HG03354 (cell line): ENCODE results near the gene FAM50A.

ENCODE experiments used
- ATAC-seq: cut with Tn5 transposase; IDR thresholded peaks from one replicate; pipeline ENCODE4 v1.9.1; 2021; ENCODE audit warnings: mild to moderate bottlenecking; ENCODE audit not compliant: unreplicated experiment, poor library complexity, severe bottlenecking

FAM50A gene

GRCh38 chrX:154478728-154479622 lies 35.0 kb downstream of the FAM50A start, which contains the start of gene LAGE3:
TSS of gene LAGE3 (minus strand) at chrX:154479281. CDS start at chrX:154478915, 366 bp downstream.
- ATAC-seq: peak; percentile 86

- ATAC-seq: no peak
Measured at GRCh38 chrX:154481195-154481594, 37.3 kb downstream of the FAM50A start.

GRCh38 chrX:154481911-154482601 lies 38.1 kb downstream of the FAM50A start:
- ATAC-seq: no peak

GRCh38 chrX:154482786-154483185 lies 38.8 kb downstream of the FAM50A start:
- no peak for ATAC-seq

- no peak for ATAC-seq
Measured at GRCh38 chrX:154483325-154483724, 39.4 kb downstream of the FAM50A start.

DNA sequence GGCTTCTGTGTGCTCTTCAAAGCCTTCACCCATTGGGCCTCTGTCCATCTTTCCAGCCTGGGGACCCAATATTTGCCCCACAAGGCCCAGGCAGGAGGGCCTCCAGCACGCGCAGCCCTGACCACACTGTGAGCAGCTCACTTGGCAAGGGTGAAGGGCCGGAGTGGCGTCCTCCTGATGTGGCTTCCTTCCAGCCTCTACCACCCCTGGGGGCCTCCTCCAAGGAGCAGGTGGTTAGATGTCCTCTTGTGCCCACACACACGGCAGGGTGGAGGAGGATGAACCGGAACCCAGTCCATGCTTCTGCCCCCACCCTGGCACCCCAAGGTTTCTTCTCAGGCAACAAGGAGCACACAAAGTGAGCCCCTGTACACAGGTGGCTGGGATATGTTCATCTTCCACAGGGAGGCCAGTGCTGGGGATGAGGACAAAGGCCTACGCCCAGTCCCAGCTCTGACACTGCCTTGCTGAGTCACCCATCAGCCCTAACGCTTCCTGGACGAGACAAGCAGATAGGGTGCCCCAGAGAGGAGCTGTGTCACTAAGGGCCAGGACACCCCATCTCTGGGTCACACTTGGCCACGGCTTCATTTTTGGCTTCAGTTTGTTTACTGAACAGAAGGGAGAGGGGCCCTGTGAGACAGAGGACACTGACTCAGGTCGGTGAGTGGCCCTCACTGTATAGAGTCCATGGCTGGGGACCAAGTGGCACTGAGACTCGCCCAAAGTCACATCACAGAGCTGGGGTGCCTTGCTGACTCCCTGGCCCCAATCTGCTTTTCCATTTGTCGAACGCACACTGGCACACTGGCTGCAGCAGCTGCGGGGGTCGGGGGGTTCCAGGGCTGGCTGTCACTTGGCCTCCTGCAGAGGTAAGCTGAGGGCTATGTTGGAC lies 40.6 kb downstream of the FAM50A start:
- ATAC-seq: no peak

DNA sequence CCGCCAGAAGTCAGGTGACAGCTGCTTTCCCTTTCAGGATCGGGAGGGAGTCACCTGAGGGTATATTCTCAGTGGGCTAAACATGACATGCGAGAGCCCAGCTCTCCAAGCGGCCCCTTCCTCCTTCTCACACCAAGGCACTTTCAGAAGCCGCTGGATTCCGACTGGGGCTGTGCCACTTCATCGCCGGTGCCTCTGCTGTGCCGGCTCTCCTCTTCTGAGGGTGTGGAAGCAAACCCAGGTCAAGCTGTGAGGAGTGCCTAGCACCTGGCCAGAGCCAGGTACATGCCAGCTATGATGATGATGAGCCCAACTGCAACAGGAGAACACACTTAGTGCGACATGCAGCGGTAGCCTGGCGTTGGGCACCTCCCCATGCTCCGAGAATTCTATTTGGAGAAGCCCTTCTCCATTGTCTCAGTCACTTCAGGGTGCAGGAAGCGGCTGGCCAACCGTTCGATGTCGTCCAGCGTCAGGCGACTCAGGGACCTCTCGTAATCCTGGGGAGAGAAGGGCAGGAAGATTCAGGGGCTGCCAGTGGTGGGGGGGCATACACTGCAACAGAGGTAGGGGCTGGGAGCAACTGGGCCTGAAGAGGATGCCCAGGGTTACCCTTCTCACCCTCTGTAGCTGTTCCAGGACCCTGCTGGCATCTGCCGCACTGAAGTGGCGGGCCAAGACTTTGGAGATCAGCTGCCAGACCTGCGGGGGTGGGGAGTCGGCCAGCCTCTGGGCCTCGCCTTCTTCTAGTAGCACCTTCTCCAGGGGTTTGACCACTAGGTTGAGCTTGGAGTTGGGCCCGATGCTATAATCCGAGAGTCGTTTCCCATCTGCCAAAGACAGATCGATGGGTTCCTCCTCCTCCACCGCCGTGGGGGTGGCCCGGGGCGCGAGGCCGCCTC lies 41.5 kb downstream of the FAM50A start:
- no peak for ATAC-seq

- no peak for ATAC-seq
Measured at GRCh38 chrX:154486052-154486395, 42.1 kb downstream of the FAM50A start.

DNA sequence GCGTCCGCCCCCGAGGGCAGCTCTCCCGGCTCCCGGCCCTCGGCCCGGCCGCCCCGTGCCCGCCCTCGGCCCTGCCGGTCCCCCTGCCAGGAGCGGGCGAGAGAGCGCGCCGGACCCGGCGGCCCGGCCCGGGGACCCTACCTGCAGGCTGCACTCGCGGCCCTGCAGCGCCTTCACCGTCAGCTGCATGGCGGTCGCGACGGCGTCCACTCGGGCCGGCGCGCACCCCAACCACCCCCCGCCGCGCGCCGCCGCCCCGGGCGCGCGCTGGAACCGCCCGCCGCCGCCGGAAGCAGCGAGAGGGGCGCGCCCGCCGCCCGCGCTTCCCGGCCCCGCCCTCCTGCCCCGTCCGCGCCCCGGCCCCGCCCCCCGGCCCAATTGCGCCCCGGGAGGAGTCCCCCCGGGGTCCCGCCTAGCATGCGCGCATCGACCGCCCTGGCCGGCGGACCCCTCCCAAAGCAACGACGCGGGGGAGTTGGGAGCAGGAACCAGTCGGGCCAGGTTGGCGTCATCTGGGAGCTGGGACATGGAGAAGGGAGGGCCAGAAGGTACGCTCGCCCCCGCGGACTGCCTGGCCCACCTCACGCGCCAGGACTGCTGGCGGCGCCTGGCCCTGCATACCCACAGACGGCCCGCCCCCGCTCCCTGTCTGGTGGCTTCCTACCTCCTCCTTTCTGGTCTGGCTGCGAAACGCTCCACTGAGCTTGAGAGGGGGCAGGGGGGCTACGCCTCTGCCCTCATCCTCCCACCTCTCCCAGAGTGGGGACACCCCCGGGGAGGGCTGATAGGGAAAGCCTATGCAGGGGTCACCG lies 42.7 kb downstream of the FAM50A start, which contains the start of gene UBL4A:
TSS of gene UBL4A (minus strand) at position 220 of the 812 bp plus-strand sequence. CDS start at position 189, 31 bp downstream.
- peak; percentile 27 for ATAC-seq

DNA sequence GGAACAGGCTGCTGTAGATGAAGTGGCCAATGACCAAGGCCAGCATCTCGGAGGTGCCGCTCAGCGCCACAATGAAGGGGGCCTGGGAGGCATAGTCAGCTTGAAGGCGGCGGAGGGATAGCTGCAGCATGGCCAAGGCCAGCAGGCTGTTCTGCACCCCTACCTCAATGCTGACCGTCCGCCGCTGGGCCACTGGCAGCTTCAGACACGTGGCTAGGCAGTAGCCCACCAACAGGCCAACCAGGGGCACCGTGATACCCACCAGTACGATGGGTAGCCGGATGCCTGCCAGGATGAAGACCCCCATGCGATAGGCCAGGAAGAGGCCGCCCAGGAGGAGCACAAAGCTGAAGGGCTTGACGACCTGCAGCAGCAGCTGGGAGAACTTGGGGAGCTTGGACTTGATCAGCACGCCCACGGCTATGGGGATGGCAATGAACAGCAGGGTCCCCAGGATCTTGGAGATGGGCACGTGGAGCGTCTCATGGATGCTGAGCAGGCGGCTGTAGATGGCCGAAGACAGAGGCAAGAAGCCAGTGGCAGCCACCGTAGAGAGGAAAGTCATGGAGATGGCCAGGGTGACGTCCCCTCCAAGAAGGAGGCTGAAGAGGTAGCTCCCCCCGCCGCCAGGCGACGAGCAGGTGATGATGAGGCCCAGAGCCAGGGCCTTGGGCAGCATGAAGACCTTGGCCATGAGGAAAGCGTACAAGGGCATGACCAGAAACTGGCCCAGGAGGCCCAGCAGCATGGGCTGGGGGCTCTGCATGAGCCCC lies 43.8 kb downstream of the FAM50A start:
- no peak for ATAC-seq

- no peak for ATAC-seq
Measured at GRCh38 chrX:154488336-154489075, 44.6 kb downstream of the FAM50A start.

- ATAC-seq: no peak
Measured at GRCh38 chrX:154489182-154489581, 45.2 kb downstream of the FAM50A start.

DNA sequence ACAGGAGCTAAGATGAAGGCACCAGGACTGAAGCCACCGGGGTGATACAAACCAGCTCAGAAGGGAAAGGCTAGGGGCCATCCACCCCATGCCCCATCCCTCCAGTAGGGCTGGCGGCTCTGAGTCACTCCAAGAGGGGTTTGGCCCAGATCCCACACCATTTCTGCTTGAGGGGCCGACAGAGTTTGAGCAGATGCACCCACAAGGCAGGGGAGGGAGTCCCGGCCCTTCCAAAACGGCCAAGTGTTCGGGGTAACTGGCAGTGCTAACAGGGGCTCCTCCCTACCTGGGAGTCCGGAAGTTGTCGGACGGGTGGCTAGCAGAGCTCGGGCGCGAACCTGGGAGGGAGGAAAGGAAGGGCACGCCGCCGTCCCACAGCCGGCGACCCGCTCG lies 46.1 kb downstream of the FAM50A start:
- peak; percentile 26 for ATAC-seq

GRCh38 chrX:154490414-154491083 lies 46.6 kb downstream of the FAM50A start, which contains the start of gene SLC10A3:
TSS of gene SLC10A3 (minus strand) at chrX:154490629. CDS start at chrX:154488940, 1,689 bp downstream.
- ATAC-seq: peak; percentile 81

- ATAC-seq: no peak
Measured at GRCh38 chrX:154494715-154495114, 50.8 kb downstream of the FAM50A start.

GRCh38 chrX:154495472-154495922 lies 51.6 kb downstream of the FAM50A start:
- no peak for ATAC-seq
